Measurements from ENCODE around the gene GTF3C5.
"Not testable (repeated sequence)": the region's sequence is repeated elsewhere in the genome, so short reads cannot be mapped to it uniquely, and the experiment has no call there.

Gene GTF3C5

DNA sequence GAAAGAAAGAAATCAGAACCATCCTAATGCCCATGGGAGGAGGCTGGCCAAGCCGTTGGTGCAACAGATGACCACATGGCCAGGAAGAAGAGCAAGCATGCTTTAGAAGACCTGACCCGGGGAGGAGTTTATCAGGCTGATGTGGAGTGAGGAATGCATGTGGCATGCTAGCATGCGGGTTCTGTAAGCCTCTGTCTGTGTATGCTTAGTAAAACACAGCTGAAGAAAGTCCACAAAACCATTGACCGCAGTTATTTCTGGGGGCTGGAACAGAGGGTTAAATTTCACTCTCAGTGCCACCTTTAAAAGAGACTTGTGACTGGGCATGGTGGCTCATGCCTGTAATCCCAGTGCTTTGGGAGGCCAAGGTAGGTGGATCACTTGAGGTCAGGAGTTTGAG is 33.2 kb upstream of the GTF3C5 start:
- no peak for DNase-seq

DNA sequence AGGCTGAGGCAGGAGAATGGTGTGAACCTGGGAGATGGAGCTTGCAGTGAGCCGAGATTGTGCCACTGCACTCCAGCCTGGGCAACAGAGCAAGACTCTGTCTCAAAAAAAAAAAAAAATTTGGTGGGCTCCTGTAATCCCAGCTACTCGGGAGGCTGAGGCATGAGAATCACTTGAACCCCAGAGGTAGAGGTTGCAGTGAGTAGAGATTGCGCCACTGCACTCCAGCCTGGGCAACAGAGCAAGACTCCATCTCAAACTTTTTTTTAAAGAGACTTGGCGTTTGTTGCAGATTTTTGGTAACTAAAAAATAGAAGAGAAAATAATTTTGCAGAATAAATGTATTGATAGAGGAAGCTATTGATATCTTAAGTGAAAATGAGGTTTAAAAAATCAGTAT is 32.6 kb upstream of the GTF3C5 start:
- not testable (repeated sequence) for DNase-seq

DNA sequence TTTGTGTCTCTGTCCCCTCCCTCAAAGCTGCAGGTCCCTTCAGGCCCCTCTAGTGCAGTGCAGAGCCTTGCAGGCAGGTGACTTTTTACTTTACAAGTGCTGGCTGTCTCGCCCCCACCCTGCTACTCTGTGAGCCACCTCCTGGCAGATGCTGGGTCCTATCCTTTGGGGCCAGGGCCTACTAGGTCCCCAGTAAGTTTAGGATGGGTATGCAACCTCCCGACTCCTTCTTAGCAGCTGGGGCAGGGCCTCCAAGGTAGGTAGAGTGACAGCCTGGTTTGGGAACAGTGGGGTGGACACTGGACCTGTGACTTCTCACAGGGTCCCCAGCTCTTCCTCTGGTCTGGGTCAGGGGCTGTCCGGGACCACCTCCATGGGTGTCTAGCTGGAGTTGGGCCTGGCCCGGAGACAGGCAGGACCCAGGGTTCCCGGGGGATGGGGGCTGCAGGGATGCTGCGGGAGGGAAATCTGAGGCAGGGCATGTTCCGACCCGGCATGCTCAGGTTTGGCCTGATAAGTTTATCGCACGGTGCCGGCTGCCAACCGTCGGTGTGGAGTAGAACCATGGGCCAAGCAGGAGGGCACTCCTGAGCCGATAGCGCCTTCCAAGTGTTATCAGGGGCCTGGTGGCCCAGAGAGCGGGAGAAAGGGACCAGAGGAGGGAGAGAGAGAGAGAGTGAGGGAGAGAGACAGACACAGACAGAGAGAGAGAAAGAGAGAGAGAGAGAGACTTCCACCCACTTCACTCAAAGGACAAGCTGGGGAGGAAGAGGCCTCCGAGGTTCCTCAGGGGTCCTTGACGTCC is 31.8 kb upstream of the GTF3C5 start:
- DNase-seq, result no peak

DNA sequence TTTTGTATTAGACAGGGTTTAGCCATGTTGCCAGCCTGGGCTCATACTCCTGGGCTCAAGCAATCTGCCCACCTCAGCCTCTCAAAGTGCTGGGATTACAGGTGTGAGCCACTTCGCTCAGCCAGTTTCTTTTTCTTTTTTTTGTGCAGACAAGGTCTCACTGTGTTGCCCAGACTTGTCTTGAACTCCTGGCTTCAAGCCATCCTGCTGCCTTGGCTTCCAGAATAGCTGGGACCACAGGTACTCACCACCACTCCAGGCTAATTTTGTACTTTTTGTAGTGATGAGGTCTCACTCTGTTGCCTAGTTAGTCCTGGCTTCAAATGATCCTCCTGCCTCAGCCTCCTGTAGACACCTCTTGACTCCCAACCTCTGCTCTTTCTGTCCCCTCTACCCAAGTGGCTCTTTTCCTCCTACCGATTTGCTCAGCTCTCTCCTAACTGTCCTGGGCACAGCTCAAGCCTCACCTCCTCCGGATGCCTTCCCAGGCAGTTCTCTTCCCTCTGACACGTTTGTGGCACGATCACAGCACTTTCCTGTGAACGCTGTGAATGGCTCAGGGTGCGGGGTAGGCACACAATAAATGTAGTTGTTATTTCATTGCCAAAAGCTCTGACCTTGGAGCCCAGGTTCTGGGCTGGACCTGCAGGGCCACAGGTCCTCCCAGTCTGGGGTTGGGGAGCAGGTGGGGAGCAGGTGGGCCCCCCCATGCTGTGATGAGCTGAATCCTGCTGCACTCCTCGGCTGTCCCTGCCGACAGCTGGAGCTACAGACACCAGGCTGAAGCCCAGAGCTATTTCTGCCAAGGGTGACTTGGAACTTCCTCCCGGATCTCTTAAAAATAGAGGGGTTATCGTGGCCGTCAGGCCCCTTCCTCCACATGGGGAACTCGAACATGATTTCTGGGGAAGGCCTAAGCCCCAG is 28.4 kb upstream of the GTF3C5 start:
- DNase-seq, result no peak

DNA sequence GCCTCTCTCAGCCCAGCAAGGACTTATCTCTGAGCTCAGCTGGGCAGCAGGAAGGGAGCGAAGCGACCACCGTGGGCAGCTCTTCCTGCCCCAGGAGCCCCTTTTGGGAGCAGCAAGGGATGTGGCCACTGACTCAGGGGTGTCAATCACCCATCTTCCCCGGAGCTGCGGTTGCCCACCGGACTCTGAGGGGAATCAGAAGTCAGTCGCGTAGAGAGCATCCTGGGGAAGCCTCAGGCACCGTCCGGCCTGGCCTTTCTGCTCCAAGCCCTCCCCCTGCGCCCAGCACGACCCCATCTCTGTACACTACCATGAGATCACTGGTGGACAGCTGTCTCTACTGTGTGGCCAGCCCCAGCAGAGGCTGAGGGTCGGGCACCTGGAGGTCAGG is 27.7 kb upstream of the GTF3C5 start:
- DNase-seq, result no peak

DNA sequence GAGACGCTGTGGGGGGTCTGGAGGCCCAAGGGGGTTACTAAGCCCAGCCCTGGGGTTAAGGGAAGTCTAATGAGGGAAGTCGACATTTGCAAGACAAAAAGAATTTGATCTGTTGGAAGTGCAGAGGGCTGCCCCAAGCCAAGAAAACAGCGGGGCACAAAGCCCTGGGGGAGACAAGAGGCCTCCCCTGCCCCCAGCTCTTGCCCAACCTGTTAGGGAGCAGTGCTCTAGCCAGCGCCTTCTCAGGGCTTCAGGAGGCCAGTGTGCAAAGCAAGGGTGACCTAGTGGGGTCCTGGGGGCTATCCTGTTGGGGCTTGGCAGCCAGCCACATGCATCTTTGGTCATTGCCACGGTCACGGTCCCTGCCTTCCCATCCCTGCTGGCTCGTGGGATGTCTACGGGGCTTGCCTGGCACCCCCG is 27.1 kb upstream of the GTF3C5 start:
- no peak for DNase-seq

DNA sequence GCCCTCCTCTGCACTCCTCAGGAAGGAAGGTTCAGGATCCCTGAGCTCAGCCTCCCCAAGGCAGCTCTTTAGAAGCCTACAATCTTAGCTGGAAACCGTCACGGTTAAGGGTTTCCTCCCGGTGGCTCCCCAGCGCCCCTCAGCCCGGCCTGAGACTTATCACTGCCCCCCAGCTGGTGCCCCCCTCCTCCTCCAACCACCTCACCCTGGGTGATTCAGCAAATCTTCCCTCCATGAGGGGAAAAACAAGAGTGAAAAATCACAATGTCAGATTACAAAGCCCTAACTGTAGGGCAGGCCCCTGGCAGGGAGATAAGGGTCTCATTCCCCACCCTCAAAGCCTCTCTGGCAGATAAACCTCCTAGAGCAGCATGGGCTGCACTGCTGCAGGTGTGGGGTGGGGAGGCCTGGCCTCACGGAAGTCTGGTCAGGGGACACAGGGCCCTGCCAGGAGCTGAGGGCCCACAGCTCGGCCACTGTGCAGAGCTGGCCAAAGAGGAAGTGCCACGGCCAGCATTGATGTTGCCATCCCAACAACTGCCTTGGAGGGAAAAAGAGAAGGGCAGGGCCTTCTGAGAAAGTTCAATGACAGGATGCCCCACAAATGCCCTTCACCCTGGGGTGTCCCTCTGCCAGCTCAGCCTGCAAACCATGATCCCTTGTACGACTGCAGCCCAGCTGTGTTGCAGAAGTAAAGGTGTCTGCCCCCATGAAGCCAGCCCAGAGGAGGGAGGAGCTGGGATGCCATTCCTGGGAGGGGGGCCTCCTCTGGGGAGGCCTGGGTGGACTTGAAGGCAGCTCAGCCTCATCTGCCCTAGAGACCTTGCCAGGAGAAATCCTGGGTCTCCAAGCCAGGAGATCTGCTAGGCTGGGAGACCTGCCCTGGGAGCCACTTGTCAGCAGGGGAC is 26.5 kb upstream of the GTF3C5 start:
- DNase-seq, result no peak

GRCh38 chr9:133004999-133005760 is 25.6 kb upstream of the GTF3C5 start:
- DNase-seq, result no peak

- no peak for DNase-seq
Measured at GRCh38 chr9:133005957-133006356, 24.8 kb upstream of the GTF3C5 start.

DNA sequence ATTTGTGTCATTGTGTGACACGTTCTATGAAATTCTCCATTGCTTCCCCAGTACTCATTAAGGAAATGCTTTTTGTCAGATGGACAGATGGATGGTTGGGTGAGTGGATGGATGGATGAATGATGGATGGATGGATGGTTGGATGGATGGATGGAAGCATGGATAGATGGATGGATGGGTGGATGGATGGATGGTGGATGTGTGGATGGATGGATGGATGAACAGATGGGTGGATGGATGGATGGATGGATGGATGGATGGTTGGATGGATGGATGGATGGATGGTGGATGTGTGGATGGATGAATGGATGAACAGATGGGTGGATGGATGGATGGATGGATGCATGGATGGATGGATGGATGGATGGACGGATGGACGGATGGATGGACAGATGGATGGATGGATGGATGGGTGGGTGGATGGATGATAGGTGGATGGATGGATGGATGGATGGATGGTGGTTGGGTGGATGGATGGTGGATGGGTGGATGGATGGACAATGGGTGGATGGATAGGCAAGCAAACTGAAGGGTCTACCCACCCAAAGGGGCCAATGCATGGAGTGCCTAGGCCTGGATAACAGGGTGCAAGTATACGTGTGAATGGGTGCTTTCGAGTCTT is 24.0 kb upstream of the GTF3C5 start:
- no peak for DNase-seq

DNA sequence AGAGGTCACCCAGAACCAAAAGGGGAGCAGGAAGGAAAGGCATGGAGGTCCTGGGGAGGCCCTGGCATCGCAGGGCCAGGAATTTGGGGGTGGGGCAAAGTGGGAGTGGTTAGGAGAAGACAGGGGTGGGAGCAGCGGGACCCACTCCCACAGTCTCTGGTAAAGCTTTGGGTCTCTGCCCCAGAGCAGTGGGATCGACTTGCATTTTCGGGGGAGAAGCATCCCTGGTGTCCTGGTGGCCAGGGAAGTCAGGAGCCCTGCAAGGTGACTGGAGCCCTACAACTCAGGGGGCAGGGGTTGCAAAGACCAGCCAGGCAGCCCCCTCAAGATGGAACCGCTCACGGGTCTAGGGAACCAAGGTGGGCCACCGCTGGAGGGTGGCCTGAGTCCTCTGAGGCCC is 22.4 kb upstream of the GTF3C5 start:
- no peak for DNase-seq

DNA sequence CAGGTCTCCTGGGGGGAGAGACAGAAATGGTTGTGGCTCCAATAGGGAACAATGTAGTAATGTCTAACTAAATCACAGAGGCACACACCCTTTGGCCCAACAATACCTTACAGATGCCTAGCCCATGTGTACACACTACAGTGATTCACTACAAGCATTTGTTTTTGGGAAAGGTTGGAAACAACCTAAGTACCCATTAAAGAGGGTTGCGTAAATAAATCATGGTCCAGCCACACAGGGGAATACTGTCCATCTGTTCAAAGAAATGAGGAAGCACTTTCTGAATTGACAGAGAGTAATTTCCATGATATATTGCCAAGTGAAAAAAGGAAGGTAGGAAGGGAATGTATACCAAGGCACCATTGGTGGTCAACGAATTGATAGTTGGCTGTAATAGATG is 22.0 kb upstream of the GTF3C5 start:
- DNase-seq, result no peak

- DNase-seq, result no peak
Measured at GRCh38 chr9:133009906-133010582, 20.8 kb upstream of the GTF3C5 start.

GRCh38 chr9:133014696-133015095 is 16.1 kb upstream of the GTF3C5 start:
- DNase-seq, result no peak

- DNase-seq, result no peak
Measured at GRCh38 chr9:133023117-133023890, 7.5 kb upstream of the GTF3C5 start.

DNA sequence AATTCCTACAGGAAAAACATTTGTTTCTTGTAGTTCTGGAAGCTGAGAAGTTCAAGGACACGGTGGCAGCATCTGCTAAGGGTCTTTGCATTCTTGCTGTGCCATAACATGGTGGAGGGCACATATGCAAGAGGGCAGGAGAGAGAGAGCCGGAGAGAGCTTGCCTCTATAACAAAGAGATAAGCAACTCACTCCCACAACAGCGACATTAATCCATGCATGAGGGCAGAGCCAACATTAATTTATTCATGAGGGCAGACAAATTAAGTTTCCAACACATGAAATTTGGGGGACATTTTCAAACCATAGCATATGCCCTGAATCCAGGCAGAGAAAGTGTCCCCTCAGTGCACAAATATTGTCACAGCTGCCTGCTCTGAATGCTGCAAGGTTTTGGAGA is 4.4 kb upstream of the GTF3C5 start:
- no peak for DNase-seq

DNA sequence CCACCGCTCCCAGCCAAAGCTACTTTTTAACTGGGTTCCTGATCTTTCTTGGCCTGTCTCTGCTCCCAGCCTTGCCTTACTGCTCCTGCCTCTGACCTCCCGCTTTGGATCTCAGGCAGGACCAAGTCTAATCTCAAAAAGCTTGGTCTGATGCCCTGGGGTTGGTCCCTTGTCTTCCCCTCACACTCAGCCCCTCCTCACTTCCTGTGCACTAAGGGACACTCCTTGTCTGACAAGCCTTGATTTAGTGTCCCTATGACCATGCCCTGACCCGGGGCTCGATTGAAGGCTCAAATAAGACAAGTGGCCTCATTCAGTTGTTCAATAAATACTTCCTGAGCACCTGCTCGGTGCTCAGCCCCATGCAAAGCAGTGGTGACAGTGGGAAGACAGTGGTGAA is 3.7 kb upstream of the GTF3C5 start:
- DNase-seq, result no peak

DNA sequence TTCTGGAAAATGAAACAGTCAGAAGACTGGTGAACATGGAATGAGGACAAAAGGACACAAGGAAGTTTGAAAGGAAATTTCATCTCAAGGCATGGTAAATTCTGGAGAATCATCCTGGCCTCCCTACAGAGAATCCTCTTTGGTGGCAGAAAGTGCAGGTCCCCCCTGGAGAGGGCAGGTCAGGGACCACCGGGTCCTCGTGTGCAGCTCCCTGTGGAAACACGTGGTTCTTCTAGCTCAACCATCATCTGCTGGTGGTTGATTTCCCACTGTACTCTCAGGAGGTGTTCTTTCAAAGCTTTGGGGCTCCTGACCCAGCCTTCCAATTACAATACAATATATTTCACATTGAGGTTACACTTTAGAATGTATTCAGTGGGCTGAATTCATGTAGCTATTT is 2.6 kb upstream of the GTF3C5 start:
- DNase-seq, result no peak

- DNase-seq, result no peak
Measured at GRCh38 chr9:133029994-133030316, 842 bp upstream of the GTF3C5 start.

DNA sequence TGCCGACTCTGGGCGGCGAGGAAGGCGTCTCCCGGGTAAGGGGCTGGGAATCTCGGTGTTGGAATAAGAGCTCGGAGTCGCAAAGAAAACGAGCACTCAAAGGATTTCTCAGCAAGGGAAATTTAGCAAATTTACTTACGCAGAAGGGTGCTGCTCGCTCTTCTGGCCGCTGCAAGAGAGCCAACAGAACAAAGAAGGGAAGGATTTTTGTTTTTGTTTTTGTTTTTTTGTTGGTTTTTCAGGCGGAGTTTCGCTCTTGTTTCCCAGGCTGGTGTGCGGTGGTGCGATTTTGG is 279 bp downstream of the GTF3C5 start:
- DNase-seq, result no peak

GRCh38 chr9:133031496-133031911 is 707 bp downstream of the GTF3C5 start:
- DNase-seq, result no peak

Measured in activated gamma-delta T cell (primary cell).